Urothelium cell line (cell line): Measurements from ENCODE around the gene TTLL11.
"Not testable (repeated sequence)": the region's sequence is repeated elsewhere in the genome, so short reads cannot be mapped to it uniquely, and the experiment has no call there.

Experiments used
- DNase-seq: peaks from one replicate; pipeline ENCODE4 v3.0.0; 2011; ENCODE audit warnings: low spot score, mixed read lengths
- FAIRE-seq: peaks from 2 replicates; lab custom pipeline; 2011; peaks lifted over from hg19 to GRCh38; lab: Jason Lieb, UNC

TTLL11 gene

DNA sequence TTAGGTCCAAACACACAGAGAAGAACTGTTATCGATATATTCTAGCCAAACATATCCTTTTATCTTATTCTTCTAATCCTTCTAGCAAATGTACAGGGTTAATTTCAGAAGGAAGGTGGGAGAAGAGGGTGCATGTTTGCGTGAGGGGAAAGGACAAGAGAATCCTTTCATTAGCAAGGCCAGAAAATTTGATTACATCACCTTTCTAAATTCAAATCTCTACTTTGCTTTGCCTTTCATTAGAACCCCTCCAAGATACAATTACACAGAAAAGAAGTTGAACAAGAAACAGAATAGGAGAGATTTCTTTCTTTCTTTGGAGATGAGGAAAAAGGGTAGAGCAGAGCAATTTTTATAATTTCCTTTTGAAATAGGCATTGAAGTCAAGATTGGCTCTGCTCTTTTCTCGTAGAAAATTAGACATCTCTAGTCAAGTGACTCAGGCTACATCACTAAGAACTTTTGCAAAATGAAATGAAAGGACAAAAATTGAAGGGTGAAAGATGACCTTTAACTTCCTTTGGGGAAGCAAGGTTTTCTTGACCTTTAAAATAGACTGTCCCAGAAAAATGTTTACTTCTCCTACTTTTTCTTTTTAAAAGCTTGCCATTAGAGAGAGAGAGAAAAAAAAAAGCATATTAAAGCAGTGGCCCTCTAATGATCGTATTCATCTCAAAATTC is 81.2 kb downstream of the TTLL11 start:
- no peak for DNase-seq
- FAIRE-seq, result no peak

DNA sequence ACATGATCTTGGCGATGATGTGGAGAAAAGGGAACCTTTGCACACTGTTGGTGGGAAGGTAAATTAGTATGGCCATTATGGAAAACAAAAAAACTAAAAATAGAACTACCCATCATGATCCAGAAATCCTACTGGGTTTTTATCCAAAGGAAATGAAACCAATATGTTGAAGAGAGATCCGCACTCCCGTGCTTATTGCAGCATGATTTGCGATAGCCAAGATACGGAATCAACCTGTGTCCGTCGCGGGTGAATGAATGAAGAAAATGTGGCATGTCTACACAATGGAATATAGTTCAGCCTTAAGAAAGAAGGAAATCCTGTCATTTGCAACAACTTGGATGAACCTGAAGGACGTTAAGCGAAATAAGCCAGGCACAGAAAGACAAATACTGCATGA is 84.5 kb downstream of the TTLL11 start:
- FAIRE-seq (no peak), DNase-seq (no peak)

DNA sequence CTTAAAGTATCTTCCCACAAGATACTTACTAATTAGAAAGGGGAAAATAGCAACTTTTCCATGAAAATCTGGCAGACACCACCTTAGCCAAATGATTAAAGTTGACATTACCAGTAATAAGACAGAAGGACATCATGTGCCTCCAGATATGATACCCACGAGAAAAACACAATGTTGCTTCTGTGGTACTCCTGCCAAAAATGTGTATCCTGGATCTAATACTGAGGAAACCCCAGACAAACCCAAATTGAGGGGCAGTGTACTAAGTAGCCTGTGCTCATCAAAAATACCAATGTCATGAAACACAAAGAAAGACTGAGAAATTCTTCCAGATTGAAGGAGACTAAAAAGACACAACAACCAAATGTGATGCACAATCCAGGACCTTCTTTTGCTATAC is 85.3 kb downstream of the TTLL11 start:
- no peak for DNase-seq
- FAIRE-seq, result no peak

DNA sequence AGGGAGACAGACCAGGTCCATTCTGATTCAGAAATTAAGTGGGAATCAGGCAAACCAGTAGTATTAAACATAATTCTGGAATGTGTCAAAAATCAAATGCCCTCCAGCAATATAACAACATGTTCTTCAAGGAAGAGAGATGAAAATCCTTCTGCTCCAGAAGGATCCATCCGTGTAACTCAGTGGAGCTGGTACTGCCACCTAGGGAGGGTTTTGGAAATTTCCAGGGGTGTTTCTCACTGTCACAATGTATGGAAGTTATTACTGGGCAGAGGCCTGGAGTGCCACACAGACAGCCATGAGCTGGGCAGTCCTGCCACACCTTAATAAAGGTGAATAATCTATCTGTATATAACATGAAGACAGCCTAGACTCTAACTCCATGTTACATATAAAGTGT is 87.5 kb downstream of the TTLL11 start:
- FAIRE-seq, result no peak

DNA sequence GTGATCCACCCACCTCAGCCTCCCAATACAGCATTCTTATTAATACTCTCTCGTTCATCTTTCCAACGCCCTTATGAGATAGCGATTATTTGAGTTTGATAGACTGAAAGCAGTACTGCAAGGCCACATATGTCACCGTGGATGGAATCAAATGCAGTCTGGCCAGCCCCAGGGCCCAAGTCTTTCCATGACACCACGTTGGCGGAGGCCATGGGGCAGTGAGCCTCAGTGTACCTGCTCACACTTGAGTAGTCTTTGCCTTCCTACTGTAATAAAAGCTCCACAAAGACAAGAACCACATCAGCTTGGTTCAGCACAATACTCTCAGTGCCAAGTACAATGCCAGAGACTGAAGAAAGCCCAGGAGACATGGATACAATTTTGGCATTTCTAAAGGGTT is 88.5 kb downstream of the TTLL11 start:
- FAIRE-seq (no peak), DNase-seq (no peak)

More for the DNA sequence above, 87.5 kb downstream of the TTLL11 start:
- DNase-seq, result peak; percentile 44

DNA sequence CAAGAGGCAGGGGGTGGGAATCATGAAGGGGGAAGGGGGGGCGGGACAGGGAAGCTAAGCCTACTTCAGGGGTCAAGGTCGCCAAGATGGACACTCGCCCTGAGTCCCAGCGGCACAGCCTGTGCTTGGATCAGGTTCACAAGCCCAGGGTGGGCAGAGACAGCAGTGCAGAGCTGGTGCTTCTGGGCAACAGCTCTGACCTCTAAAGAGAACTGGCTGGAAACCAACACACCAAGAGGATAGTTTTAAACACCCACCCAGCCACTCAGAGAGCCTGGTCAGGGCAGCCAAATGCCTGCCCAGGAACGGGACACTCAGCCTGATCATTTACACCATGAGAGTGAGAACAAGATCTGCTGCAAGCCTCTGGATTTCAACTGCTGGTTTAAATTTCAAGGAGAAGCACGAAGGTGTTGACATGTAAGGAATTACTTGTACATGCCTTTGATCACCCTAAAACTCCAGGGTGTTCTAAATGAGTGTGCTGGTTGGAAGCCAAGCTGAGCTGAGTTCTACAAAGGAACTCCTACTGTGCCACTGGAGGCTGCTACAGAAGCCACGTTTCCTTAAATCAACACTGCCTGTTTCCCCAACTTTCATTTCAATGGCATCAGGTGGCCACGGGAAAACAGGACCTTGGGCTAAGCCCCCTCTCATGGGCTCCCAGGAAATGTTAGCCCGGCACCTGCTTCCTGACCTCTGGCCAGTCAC is 91.5 kb downstream of the TTLL11 start:
- DNase-seq (no peak), FAIRE-seq (no peak)

DNA sequence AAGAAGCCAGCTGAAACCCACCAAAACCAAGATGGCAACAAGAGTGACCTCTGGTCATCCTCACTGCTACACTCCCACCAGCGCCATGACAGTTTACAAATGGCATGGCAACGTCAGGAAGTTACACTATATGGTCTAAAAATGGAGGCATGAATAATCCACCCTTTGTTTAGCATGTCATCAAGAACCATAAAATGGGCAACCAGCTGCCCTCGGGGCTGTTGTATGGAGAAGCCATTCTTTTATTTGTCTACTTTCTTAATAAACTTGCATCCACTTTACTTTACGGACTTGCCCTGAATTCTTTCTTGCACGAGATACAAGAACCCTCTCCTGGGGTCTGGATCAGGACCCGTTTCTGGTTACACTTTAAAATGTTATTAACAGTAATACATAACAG is 92.6 kb downstream of the TTLL11 start:
- not testable (repeated sequence) for DNase-seq, FAIRE-seq

DNA sequence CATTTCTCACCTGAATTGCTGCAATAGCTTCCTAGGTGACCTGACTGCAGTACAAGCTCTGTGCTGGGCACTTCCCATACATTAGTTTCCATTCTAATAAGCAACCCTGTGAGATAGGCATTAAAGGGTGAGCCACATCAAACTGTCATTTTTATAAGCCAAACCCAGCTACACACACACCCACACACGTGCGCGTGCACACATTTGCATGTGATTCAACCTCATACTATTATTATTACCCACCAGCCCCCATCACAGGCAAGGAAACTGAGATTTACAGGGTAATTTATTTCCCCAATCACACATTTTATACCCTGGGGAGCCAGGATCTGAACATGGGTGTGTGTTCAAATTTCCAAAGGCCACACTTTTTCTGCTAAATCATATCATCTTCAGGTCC is 93.6 kb downstream of the TTLL11 start:
- no peak for FAIRE-seq
- DNase-seq, result no peak

DNA sequence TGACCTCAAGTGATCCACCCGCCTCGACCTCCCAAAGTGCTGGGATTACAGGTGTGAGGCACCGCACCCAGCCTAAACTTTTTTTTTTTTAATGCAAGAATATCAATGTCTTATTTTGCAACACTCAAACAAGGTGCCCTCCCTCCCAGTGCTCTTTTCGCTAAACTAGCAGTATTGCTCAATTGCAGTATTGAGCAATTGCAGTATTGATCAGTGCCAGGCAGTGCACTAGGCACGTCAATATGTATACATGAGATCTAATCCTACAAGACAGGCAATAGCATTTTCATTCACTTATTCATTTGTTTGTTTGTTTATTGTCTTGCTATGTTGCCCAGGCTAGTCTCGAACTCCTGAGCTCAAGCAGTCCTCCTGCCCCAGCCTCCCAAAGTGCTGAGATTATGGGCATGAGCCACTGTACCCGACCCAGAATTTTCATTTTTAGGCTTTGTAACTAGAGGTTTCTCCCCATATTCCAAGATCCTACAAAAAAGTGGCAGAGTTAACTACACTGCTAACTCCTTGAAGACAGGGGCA is 94.5 kb downstream of the TTLL11 start:
- FAIRE-seq (no peak), DNase-seq (no peak)

DNA sequence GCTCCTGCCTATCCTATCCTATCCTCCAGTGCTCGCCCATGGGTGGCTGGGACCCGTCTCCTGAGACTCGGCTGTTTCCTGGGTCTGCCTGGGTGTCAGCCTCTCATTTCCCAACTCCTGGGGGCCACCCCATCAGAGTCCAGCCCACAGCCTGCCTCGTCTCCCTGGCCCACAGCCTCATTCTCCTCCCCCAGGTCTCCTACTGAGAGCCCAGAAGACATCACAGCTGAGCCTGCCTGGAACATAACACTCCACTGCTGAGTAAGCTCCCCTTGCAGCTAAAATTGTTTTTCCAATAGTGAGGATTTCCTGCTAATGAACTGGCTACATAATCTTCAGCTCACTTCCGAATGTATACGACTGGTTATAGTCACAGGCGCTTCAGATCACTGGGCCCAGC is 95.3 kb downstream of the TTLL11 start:
- no peak for FAIRE-seq
- no peak for DNase-seq

DNA sequence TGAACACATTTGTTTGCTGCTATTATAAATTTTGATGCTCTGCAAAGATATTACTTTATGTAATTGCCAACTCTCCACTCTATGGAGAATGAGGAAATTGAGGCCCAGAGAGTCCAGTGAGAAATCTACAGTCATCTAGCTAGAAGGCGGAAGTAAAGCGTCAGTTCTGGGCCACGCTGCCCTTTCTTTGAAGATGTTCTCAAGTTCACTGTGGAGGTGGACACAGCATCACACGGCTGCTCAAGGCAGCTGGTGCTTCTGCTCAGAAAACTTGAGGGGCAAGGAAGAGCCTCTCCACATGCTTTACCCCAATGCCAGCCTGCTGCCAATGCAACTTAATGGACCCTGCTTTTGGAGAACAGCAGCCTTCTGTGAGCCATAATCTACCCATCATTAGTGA is 96.3 kb downstream of the TTLL11 start:
- no peak for DNase-seq
- no peak for FAIRE-seq

DNA sequence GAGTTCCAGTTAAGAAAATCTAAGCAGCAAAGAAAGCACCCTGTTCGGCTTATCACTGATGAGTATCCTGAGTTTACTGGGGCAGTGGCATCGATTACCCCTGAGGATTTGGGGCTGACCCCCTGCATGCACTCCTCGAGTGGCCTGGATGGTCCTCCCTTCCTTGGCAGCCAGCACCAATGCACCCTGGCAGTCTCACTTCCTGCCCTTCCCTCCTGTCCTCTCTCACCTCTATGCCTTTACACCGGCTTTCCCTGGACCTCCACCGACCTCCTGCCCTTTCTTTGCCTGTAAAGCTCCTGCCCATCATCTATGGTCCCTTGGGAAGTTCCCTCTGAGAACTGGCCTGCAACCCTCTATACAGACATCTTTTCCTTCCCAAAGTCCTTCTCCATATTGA is 97.1 kb downstream of the TTLL11 start:
- FAIRE-seq (no peak), DNase-seq (no peak)

DNA sequence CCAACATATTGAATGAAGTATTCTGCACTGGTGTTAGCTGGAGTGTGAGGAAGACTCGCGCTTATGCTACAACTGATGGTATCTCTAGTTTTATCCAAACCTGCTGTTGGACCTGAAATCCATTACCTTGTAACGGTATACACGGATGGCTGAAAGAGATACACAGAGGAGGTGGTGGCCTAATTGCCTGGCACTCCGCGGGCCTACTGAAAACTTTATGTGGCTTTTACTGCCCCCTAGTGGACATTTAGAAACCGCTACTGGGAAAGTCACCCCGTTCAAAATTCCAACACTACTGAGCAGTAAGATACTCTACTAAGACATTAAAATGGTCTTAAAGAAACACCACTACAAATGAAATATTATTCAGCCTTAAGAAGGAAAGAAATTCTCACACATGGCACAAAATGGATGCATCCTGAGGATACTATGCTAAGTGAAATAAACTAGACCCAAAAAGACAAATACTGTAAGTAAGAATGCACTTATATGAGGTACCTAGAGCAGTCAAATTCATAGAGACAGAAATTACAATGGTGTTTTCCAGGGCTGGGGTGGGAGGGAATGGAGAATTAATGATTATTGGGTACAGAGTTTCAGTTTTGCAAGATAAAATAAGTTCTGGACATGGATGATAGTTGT is 100.4 kb downstream of the TTLL11 start:
- DNase-seq (peak; percentile 68), FAIRE-seq (no peak)

DNA sequence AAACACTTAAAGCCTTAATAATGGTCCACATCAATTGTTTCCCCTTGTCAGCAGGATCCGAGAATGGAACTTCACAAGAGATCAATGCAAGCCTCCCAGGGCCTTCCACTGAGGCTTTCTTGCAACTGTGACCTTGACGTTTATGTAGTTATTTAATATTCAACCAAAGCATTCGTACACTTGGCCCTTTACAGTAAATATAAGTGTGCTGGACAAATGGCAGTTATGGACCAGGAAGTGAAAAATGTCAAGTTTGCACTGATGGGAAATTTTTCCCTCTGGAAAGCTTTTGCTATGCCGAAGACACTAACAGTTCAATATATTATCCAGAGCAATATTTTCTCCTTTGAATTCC is 101.8 kb downstream of the TTLL11 start:
- FAIRE-seq, result no peak

DNA sequence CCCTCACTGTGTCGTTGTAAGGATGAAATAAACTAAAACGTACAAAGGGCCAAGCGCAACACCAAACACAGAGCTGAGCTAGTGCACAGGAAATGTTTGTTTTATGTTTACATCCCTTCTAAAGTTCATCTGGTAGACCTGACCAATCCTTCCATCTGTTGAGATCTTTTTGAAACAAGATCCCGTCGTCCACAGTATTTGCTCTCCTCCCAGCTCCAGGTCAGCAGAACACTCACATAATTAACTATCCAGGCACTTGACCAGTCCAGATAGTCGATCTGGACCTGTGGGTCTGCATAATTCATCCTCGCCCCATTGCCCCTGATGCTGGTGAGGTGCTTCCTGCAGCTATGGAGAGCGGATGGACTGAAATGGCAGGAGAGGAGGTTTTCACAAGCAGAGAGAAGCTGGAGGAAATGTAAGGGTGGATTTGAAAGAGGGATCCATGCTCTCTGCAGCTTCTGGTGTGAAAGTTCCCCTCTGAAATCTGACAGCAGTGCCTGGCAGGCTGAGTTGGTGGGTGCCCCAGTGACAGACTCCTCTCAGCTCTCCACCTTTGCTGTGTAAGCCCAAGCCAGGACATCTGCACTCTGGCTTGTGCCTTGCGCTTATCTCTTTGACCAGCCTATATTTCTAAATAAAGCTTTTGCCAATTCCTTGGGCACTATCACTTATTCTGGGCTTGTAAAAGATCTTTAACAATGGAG is 102.4 kb downstream of the TTLL11 start:
- FAIRE-seq (no peak), DNase-seq (no peak)

More for the DNA sequence above, 101.8 kb downstream of the TTLL11 start:
- DNase-seq, result no peak

DNA sequence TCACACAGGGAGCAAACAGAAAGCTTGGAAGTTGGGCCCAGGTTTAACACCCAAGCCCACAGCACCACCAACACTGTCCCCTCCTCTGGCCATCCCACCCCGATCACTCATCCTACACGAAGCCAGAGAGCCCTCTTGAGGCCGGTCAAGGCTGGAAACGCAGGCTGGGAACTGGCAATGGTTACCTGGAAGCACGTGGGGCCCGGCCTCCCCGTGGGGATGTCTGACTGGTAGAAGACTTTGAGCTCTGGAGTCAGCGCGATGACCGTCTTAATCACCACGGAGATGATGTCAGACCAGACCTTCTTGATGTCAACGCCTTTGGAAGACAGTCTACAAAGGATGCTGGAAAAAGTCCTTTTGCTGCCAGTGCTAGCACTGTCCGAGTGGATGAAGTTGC is 104.1 kb downstream of the TTLL11 start:
- DNase-seq, result peak; percentile 28
- FAIRE-seq, result no peak

DNA sequence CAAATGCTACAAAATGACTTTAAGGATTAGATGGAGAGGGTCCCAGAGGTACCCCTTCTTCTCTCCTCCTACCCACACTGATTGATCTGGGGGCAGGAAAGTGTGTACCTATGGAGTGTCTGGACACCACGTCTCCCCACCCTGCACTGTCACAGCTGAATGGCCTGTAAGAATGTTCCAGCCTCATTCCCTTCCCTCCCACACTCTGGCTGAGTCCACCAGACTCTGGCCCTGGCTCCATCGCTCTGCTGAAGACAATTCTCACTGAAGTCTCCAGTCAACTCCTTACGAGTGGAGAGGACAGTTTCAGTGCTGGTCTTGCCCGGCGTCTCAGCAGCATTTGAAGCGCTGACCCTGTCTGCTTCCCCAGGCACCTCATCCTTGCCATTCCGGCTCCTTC is 105.8 kb downstream of the TTLL11 start:
- FAIRE-seq, result no peak
- DNase-seq, result no peak

DNA sequence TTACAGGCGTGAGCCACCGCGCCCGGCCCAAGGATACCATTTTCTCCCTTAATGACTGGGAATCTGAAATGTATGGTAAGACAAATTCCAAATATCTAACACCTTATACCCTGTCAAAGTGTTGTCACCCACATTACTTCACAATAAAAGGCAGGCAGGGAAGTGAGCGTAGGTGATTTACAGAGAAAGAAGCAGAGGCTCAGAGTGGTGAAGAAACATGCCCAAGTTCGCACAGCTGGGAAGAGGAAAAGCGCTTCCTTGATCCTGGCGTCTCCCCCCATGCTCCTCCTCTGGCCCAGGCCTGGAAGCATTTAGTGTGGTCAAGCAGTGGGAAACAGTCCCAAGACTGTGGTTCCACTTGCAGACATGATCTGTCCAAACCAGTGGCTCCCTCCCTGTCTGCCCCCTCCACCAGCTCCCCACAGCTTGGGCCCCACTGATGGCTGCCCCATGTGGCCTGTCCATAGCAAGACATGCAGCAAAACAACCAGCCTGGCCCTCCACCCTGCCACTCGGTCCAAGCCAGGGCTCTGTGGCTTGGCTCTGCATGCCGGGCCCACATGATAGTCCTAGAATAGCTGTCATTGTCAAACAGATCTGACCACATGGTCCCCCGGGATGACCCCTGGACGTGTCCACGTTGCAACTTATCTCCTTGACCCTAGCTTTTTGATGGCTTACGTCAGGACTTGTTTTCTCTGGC is 107.2 kb downstream of the TTLL11 start:
- no peak for FAIRE-seq
- DNase-seq, result no peak

DNA sequence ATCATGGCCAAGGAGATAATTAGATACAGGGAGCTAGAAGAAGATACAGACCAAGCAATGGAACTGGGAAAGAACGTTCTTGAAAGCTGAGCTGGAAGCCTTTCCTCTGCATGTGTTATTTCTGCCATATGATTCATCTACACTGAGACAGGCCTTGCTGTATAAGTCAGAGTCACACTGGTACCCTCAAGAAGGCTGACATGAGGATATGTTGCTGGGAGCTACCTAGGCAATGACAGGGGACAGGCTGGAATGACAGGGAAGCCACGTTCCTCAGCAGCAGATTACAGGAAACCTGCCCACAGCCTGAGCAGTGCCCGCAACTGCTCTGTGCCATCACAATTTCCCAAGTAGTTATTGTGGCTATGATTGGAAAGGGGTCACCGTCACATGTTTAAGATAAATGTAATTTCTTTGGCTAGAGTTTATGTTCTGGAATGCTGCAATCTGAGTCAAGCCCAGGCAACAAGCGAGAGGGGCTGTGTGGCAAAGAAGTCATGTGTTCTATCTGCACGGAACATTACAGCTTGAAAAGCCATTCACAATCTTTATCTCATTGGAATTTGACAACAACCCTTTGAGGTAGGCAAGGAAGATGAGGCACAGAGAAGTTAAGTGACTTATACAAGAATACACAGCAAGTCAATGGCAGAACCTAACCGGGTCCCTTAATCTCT is 108.2 kb downstream of the TTLL11 start:
- no peak for FAIRE-seq
- no peak for DNase-seq

DNA sequence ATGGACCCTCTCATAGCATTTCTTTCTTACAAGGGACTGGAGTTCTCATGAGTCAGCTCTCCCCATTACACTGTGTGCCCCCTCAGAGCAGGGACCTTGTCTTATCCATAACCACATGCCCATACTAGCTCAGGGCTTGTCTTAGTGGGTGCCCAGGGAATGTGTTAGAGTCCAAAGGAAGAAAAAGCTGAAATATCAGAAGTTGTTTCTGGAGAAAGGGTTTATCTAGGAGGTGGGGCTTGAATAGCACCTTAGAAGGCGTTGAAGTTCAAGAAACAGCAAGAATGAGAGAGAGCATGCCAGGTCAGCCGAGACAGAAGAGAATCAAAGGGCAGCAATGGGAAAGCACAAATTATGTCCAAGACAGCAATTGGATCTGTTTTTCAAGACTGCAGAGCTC is 109.4 kb downstream of the TTLL11 start:
- no peak for FAIRE-seq

More for the DNA sequence above, 109.4 kb downstream of the TTLL11 start:
- no peak for DNase-seq
